HG02798 (cell line): ENCODE measurements around the gene MRC2.
"Not testable (repeated sequence)": the region's sequence is repeated elsewhere in the genome, so short reads cannot be mapped to it uniquely, and the experiment has no call there.

Experiments used
- ATAC-seq: cut with Tn5 transposase; IDR thresholded peaks from one replicate; pipeline ENCODE4 v1.9.1; 2021; ENCODE audit warnings: mild to moderate bottlenecking; ENCODE audit not compliant: unreplicated experiment, poor library complexity

Gene MRC2

DNA sequence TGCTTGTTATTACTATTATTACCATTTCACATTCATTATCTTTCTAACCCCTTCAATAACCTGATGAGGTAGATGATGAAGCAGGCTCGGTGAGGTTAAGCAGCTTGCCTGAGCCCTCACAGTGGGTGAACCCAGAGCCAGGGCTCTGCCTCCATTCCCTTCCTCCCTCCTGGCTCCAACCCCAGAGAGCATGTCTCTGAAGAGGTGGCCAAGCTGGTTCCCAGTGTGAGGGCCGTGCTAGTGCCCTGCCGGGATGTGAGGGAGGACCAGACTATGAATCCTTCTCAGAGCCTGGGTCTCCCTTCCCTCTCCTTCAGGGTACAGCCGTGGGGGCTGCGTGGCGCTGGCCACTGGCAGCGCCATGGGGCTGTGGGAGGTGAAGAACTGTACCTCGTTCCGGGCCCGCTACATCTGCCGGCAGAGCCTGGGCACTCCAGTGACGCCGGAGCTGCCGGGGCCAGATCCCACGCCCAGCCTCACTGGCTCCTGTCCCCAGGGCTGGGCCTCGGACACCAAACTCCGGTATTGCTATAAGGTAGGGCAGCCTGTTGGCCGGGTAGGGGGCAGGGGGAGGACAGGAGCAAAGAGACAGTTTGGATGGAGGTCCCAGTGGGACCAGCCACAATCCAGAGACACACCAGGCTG, 49.6 kb downstream of the MRC2 start:
- ATAC-seq, result no peak

DNA sequence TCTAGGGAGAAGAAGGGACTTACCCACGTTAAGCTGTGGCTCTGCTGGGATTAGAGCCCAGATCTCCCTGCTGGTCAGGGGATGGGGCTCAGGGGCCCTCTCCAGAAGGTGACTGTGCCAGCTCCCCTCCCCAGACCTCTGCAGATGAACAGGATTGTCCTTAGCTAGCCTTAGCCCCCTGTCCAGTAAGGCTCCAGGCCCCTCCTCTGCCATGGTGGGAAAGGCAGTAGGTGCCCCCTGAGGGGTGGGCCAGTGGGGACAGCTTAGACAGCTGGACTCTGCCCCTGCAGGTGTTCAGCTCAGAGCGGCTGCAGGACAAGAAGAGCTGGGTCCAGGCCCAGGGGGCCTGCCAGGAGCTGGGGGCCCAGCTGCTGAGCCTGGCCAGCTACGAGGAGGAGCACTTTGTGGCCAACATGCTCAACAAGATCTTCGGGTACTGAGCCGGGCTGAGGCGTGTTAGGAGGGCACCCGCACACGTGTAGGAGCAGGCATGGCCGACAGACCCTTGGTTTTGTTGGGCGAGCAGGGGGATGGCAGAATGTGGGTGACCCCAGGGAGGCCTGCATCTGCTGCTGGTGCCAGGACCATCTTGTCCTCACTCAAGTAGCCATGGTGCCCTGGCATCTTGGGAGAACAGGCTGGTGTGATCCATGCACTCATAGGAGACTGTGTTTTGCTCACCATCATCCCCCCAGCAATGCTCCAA, 50.9 kb downstream of the MRC2 start:
- ATAC-seq, result no peak

GRCh38 chr17:62679866-62680377, 52.5 kb downstream of the MRC2 start:
- no peak for ATAC-seq

GRCh38 chr17:62680541-62681052, 53.1 kb downstream of the MRC2 start:
- ATAC-seq, result no peak

DNA sequence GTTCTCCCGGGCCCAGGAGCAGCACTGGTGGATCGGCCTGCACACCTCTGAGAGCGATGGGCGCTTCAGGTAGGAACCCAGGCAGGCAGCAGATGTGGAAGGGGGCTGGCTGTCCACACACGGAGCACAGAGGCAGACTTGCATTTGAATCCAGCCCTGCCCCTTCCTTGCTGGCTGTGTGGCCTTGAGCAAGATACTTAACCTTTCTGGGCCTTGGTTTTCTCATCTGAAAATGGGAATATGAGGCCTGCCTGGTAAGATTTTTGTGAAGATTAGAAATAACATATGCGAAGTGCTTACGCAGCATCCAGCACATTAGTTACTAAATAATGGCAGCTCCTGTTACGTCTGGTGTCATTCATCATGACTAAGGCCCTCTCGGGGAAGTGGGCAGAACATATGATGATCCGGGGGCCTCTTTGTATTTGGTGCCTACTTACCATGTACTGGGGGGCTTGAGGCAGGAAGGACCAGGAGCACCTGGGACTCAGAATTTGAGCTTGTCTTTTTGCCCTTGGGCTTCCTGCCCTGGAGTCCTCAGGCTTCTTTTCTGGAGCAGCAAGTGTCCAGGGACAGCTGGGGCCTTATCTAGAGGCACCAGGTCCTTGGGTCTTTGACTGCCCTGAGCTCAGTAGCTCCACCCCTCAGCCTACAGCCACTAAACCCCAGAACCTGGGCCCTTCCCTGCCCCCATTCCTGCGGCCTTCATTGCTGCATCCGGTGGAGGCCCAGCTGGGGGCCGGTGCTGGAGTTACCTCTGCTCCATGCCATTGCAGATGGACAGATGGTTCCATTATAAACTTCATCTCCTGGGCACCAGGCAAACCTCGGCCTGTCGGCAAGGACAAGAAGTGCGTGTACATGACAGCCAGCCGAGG, 53.8 kb downstream of the MRC2 start:
- ATAC-seq, result no peak

- no peak for ATAC-seq
Observed at GRCh38 chr17:62681939-62682381, 54.5 kb downstream of the MRC2 start.

- no peak for ATAC-seq
Observed at GRCh38 chr17:62684179-62684578, 56.7 kb downstream of the MRC2 start.

DNA sequence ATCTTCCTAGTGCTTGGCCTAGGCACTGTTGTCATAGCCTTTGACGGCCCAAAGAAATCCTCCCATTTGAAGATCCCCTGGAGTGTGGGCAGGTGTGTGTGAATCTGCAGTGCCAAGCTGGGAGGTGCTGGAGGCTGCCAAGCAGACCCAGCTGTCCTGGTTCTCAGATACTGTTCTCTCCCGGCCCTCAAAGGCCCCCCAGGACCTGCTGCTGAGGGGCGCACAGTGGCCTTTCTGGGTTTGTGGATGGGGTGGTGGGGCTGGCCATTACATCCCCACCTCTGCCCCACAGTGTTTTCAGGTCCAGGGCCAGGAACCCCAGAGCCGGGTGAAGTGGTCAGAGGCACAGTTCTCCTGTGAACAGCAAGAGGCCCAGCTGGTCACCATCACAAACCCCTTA, 60.5 kb downstream of the MRC2 start:
- no peak for ATAC-seq

GRCh38 chr17:62688398-62689160, 61.1 kb downstream of the MRC2 start:
- ATAC-seq, result no peak

GRCh38 chr17:62689441-62690167, 62.1 kb downstream of the MRC2 start:
- ATAC-seq, result no peak

GRCh38 chr17:62690168-62690897, 62.9 kb downstream of the MRC2 start:
- ATAC-seq, result no peak

- not testable (repeated sequence) for ATAC-seq
Observed at GRCh38 chr17:62691589-62691915, 64.1 kb downstream of the MRC2 start.

GRCh38 chr17:62692159-62692651, 64.7 kb downstream of the MRC2 start:
- ATAC-seq, result no peak

GRCh38 chr17:62692721-62693431, 65.4 kb downstream of the MRC2 start:
- no peak for ATAC-seq

- no peak for ATAC-seq
Observed at GRCh38 chr17:62693616-62694409, 66.3 kb downstream of the MRC2 start.

DNA sequence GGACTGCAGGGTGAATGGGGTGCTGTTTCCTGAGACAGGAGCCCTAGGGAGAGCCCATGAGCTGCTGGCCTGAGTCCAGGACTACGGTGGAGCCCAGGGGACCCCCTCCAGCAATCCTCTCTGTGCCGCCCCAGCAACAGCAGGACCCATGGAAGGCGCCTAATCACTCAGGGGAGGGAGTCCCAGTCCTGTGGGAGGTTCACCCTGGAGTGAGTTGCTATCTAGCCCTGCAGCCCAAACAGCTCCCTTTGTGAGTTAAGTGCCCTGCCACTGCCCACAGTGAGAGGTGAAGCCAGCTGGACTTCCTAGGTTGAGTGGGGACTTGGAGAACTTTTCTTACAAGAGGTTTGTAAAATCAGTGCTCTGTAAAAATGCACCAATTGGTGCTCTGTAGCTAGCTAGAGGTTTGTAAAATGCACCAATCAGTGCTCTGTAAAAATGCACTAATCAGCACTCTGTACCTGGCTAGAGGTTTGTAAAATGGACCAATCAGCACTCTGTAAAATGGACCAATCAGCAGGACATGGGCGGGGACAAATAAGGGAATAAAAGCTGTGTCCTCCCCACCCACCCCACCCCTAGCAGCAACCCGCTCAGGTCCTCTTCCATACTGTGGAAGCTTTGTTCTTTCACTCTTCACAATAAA, 67.7 kb downstream of the MRC2 start:
- not testable (repeated sequence) for ATAC-seq

DNA sequence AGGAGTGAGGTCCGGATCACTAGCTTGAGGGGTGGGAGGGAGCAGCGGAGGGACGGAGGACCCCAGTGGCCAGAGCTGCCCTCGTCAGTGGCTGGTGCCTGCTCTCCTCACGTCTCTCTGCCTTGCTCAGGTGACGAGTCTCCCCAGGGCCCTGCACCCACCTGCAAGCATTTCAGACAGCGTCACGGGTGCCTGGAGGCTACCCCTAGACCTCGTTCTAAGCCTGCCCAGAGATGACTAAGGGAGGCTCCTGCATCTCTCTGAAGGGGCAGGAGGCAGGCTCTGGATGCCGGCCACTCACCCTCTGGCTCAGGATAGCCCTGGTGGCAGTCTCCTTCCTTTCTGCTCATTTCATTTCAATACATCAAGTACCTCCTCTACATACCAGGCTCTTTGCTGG, 68.8 kb downstream of the MRC2 start:
- ATAC-seq, result no peak
